ENCODE results near the gene SEMA6A.

- TF ChIP-seq YY1 (IDR thresholded peaks at IDR 0.05): no peak
- TF ChIP-seq RAD21 (IDR thresholded peaks at IDR 0.05): no peak
- no peak for TF ChIP-seq JUND (IDR thresholded peaks at IDR 0.05)
- TF ChIP-seq MAX (IDR thresholded peaks at IDR 0.05): no peak
- no peak for TF ChIP-seq CTCF (IDR thresholded peaks at IDR 0.05; ENCODE audit: low read depth, low read length, missing input control)
Observed at GRCh38 chr5:116415182-116415581, 159.4 kb downstream of the SEMA6A start.

All from liver (tissue), 3 donors.